Transverse colon (tissue), 3 donors: ENCODE results near the gene MMD.

Experiments
- EP300 ChIP-seq: sonication (generic); formaldehyde crosslinking; IDR thresholded peaks from one replicate; pipeline ENCODE4 v1.6.1; 2017; ENCODE audit warnings: antibody characterized with exemption, low read depth
- POLR2A ChIP-seq: fragments of 450-650 bp; IDR thresholded peaks from one replicate; pipeline ENCODE4 v1.6.1; 2016; ENCODE audit warnings: antibody characterized with exemption, mild to moderate bottlenecking, moderate library complexity
- TF ChIP-seq, protein P1 (sequence below), 5 experiments: fragments of 200-600 bp in 3 of 5; fragments of 450-650 bp in 2 of 5; sonication (generic) in 3 of 5; IDR thresholded peaks; 1 replicate in 2 of 5; 2 replicates in 3 of 5; pipeline ENCODE4 v1.5.1; 2016 to 2017; ENCODE audit warnings: antibody characterized with exemption in 5 of 5, inconsistent platforms in 3 of 5, mild to moderate bottlenecking in 2 of 5, moderate library complexity in 1 of 5

DNA sequence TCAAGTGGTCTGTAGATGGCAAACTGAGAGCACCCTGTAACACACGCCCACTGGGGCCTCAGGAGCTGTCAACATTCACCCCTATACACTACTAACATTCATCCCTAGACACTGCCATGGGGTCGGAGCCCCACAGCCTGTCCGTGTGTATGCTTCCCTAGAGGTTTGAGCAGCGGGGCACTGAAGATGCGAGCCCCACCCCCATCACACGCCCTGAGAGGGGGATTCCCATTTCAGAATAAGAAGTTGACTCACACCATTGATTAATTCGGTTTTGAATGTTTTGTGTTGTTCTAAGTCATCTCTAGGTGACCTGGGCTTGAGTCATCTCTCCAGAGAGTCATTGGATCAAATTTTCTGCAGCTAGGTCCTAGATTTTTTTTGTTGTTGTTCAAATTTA, 37.3 kb upstream of the MMD start:
- TF ChIP-seq, protein P1, sequence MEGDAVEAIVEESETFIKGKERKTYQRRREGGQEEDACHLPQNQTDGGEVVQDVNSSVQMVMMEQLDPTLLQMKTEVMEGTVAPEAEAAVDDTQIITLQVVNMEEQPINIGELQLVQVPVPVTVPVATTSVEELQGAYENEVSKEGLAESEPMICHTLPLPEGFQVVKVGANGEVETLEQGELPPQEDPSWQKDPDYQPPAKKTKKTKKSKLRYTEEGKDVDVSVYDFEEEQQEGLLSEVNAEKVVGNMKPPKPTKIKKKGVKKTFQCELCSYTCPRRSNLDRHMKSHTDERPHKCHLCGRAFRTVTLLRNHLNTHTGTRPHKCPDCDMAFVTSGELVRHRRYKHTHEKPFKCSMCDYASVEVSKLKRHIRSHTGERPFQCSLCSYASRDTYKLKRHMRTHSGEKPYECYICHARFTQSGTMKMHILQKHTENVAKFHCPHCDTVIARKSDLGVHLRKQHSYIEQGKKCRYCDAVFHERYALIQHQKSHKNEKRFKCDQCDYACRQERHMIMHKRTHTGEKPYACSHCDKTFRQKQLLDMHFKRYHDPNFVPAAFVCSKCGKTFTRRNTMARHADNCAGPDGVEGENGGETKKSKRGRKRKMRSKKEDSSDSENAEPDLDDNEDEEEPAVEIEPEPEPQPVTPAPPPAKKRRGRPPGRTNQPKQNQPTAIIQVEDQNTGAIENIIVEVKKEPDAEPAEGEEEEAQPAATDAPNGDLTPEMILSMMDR (IDR thresholded peaks at IDR 0.05) = no peak
- TF ChIP-seq POLR2A (no peak), EP300 (no peak)
